ENCODE measurements around the gene RPL12.

DNA sequence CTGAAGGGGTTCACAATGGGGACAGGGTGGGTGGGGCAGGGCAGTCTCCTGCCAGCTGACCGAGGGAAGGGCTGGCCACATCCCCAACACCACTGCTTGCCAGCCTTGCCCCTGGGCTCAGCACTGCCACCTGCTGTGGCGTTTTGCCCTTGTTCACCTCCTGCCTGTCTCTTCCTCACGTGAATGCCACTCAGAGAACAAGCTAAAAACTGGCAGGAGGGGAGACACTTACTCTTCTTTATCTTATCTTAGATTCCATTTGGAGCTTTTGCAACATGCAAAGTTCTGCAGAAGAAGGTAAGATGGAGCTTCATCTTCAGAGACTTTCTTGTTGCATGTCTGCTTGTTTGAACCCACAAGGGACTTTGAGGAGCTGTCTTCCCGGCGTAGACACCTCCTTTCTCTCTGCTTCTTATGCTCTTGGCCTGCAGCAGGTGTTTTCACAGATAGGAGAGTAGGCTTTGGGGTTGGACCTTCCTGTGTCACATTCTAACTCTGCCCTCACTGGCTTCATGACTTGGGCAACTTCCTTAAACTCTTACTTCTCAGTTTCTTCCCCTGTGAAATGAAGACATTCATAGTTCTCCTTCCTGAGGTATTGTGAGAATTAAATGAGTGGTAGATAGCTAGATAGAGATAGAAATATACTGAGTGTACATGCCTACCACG is 4.3 kb upstream of the RPL12 start:
- TF ChIP-seq, protein P1, sequence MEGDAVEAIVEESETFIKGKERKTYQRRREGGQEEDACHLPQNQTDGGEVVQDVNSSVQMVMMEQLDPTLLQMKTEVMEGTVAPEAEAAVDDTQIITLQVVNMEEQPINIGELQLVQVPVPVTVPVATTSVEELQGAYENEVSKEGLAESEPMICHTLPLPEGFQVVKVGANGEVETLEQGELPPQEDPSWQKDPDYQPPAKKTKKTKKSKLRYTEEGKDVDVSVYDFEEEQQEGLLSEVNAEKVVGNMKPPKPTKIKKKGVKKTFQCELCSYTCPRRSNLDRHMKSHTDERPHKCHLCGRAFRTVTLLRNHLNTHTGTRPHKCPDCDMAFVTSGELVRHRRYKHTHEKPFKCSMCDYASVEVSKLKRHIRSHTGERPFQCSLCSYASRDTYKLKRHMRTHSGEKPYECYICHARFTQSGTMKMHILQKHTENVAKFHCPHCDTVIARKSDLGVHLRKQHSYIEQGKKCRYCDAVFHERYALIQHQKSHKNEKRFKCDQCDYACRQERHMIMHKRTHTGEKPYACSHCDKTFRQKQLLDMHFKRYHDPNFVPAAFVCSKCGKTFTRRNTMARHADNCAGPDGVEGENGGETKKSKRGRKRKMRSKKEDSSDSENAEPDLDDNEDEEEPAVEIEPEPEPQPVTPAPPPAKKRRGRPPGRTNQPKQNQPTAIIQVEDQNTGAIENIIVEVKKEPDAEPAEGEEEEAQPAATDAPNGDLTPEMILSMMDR (conservative IDR thresholded peaks at IDR 0.05), result peak; percentile 47
- TF ChIP-seq EZH2 (IDR thresholded peaks at IDR 0.05; ENCODE audit: low read depth), result no peak
